ENCODE results near the gene IFT81.

DNA sequence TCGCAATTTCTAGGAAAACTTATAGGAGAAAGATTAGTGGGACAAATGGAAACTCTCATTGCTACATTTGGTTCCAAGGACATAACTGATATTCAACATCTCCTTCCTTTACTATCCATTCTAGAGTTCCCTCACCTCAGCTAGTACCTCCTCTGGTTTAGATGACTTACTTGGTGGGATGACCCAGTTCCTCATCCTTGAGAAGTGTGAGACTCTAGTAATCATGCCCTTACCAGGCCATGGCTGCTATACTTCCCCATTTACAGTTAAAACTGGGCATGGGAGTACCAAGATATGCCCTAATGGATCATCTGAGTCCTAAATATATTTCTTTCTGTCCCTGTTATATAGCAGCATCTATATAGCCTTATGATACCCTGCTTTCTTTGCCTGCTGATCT, 58.1 kb downstream of the IFT81 start:
- no peak for TF ChIP-seq POLR2A (IDR thresholded peaks at IDR 0.05)
- TF ChIP-seq, protein P1, sequence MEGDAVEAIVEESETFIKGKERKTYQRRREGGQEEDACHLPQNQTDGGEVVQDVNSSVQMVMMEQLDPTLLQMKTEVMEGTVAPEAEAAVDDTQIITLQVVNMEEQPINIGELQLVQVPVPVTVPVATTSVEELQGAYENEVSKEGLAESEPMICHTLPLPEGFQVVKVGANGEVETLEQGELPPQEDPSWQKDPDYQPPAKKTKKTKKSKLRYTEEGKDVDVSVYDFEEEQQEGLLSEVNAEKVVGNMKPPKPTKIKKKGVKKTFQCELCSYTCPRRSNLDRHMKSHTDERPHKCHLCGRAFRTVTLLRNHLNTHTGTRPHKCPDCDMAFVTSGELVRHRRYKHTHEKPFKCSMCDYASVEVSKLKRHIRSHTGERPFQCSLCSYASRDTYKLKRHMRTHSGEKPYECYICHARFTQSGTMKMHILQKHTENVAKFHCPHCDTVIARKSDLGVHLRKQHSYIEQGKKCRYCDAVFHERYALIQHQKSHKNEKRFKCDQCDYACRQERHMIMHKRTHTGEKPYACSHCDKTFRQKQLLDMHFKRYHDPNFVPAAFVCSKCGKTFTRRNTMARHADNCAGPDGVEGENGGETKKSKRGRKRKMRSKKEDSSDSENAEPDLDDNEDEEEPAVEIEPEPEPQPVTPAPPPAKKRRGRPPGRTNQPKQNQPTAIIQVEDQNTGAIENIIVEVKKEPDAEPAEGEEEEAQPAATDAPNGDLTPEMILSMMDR (IDR thresholded peaks at IDR 0.05), result no peak

All from uterus (tissue), 2 donors.